Tongue (tissue), 2 donors: ENCODE measurements around the gene SCIN. TPM values are rescaled to one million over a fixed set of nuclear protein-coding genes. Genes with fewer than 3 reads are reported as not detected.
"Not testable (repeated sequence)": the region's sequence is repeated elsewhere in the genome, so short reads cannot be mapped to it uniquely, and the experiment has no call there.

Experiments used
- DNase-seq: peaks from one replicate; pipeline ENCODE4 v3.0.0-alpha.2; 2015
- total RNA-seq: library from RNA; depleted of rRNA; stranded (reverse); fragments of >200 nt; gene quantifications from one replicate; pipeline ENCODE4 v1.2.3, GENCODE V29; 2014

SCIN gene
- total RNA-seq, 1 donor from 2014 or later: 9.5 TPM

DNA sequence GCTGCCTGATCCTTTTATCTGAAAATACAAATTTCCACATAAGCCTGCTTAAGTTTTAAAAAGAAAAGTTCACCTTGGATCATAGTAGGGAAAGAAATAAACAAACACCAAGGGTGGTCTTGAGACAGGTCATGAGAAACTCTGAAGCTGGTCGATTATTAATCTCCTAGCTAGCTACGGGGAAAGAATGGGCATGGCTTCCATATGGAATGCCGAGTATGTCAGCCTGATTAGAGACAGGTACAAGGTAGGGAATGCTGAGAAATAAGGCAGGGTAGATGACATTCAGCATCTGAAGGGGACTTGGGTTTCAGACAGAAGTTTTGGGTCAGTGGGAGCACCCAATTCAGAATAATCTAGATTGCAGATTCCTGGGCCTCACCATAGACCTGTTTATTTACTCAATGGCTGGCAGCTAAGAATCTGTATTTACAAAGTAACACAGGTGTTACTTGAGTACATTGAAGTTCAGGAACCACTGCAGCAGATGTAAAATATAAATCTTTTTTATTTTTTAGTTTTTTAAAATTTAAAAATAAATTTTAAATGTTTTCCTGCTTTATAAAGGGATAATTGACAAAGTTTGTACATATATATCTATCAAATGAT lies 49.0 kb downstream of the SCIN start:
- DNase-seq: no peak

GRCh38 chr7:12620371-12620770 lies 49.9 kb downstream of the SCIN start:
- DNase-seq: no peak

DNA sequence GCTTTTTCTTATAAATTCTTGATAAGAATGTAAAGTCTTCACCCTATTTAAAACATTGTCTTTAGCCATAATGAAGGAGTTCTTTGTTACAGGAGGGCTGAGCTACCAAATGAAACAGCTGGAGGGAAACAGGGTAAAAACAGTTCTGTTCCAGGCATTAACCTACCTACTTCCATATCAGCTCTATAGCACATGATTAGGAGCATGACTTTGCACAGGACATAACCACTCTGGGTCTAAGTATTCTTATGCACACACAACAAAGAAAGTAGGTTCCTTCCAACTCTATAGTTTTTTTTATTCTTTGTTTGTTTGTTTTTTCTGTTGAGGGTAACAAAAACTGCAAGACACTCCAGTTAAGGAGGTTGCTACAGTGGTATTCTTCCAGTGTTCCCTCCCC lies 52.7 kb downstream of the SCIN start:
- DNase-seq: no peak

GRCh38 chr7:12623885-12624498 lies 53.5 kb downstream of the SCIN start:
- peak; percentile 52 for DNase-seq

DNA sequence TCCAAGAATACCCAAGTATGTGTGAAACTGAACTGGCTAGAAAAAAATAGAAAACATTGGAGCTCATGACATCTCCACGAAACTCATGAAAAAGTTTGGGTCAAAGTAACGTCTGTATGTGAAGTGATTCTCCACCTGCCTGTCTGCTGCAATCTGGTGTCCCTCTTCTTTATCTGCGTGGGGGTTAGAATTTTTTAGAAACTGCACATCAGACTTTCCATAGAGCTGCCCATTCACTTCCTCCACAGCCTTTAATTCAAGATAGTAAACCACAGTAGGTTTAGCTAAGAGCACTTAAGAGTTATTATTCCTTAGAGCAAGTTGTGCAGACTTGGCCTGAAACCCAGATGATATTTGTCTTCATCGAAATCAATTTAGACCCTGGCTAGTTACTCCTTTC lies 55.3 kb downstream of the SCIN start:
- no peak for DNase-seq

- DNase-seq: no peak
Observed at GRCh38 chr7:12629816-12630512, 59.4 kb downstream of the SCIN start.

- peak; percentile 39 for DNase-seq
Observed at GRCh38 chr7:12630513-12630819, 59.9 kb downstream of the SCIN start.

GRCh38 chr7:12633582-12633981 lies 63.1 kb downstream of the SCIN start:
- no peak for DNase-seq

DNA sequence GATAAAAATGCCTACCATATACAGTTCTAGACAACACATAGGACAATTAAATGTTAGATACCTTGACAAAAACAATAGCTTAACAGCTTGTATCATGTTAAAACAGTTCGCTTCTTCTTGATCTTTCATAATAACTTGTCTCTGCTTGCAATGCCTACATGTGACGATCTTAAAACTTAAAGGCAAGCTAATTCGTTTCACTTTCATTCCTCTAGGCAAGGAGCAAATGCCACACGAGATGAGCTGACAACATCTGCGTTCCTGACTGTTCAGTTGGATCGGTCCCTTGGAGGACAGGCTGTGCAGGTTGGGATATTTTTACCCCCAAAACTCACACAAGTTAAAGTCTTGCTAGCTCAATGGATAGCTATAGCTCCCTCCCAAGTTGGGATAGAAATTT lies 65.3 kb downstream of the SCIN start:
- peak; percentile 26 for DNase-seq

- no peak for DNase-seq
Observed at GRCh38 chr7:12637328-12637727, 66.8 kb downstream of the SCIN start.

- peak; percentile 84 for DNase-seq
Observed at GRCh38 chr7:12637819-12638592, 67.5 kb downstream of the SCIN start.

DNA sequence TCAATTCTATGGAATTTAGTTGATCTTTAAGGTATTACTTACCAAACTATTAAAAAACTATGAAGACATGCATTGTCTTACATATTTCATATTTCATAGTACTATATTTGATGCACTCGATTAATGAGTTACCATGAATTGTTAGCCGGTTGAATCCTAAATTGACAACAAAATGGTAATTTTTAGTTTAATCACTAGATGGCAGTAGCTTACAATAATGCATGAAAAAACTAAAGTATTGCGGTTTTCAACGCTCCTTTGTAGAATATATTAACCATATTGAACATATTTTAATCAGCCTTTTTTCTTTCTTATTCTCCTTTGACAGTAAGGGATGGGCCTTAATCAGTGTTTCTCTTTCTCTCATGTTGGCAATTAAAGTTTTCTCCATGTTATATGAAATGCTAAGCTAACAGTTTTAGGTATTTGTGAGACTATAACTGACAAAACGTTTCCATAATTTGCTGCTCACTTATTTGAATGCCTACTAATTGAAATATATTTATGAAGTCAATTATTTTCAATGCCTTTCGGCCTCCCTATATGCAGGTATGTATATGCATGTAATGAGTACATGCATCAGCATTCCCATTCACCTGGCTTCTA lies 68.4 kb downstream of the SCIN start:
- peak; percentile 70 for DNase-seq

DNA sequence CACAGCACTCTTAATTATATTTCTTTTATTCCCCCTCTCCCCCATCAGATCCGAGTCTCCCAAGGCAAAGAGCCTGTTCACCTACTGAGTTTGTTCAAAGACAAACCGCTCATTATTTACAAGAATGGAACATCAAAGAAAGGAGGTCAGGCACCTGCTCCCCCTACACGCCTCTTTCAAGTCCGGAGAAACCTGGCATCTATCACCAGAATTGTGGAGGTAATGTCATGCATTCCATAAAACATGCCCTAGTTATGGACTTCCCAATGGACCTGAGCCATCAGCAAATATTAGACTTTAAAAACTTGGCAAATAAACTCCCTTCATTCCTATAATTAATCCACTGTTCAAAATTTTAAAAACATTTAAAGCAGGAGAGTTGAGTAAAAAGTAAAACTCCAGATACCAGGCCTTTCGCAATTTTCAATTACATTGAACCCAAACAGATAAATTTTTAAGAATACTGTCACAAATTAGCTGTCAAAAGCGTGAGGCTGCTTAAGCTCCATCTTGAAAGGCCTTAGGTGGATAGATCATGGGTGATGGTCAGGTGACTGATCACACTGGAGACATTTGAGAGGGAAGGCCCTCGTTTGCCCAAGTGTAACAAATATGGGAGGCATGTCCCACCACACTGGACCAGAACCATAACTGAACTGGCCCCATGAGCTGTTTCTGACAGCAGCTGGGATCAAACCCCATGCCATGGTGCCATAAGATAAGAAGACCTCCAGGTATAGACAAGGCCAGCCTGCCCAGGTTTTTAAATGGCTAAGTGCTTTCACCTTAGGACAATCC lies 70.0 kb downstream of the SCIN start:
- DNase-seq: no peak

- DNase-seq: no peak
Observed at GRCh38 chr7:12641196-12641595, 70.7 kb downstream of the SCIN start.

GRCh38 chr7:12642508-12642907 lies 72.0 kb downstream of the SCIN start:
- DNase-seq: no peak

GRCh38 chr7:12643001-12643643 lies 72.6 kb downstream of the SCIN start:
- no peak for DNase-seq

DNA sequence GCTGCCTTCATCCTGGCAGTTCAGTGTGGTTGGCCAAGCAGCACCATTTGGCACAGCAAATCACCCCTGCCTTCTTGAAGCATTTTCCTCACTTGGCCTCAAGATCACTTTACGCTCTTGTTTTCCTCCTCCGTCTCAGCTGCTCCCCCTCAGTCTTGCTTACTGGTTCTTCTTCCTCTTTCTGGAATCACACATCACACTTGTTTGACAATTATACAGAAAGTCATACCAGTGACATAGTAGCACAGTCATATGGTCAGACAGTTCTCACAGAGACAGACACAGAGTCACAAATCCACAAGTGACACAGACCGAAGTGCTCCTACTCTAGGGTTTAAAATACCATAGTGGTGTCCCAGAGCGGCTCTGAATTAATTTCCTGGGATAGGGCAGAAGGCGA lies 73.1 kb downstream of the SCIN start:
- DNase-seq: no peak

GRCh38 chr7:12645212-12645611 lies 74.7 kb downstream of the SCIN start:
- DNase-seq: not testable (repeated sequence)

DNA sequence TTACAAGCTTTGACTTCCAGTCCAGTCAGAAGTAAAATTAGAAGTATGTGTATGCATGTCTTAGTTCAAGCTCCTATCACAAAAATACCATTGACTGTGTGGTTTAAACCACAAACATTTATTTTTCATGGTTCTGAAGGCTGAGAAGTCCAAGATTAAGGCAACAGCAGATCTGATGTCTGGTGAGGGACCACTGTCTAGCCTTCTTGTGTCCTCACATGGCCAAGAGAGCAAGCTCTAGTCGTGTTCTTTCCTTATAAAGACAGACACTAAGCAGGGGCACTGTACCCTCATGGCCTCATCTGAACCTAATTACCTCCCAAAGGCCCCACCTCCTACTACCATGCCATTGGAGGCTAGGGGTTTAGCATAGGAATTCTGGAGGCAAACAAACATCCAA lies 75.6 kb downstream of the SCIN start:
- no peak for DNase-seq

DNA sequence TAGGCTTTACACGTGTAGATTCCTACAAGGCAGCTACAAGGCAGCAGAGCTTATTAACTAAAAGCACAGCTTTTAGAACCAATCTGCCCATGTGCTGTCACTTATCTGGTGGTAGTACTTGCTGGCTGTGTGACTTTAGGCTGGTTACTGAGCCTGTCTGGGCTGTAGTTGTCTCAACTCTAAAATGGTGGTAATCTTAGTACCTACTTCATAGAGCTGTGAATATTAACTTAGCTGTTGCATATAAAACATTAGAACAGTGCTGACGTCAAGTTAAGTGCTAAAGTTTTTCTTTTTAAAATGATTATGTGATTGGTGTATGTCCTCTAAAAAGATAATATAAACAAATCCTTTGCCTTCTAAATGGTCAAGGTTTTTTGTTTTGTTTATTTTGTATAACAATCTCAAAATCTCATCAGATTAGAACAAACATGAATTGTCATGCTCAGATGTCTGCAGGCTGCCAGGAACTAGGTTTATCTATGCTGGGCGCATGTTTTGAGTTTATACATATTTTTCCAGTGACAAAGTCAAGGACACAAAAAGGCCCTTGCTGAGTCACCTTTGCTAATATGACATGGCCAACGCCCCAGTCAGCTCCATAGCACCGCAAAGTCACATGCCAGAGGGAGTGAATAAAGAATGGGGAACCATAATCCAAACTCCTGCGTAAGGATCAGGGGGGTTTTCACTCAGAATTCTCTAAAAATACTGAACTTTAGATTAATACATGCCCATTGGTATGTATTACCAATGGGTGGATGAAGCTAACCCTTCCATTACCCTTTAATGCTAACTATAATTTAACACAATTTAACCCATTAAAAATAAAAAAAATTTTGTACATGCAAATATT lies 77.1 kb downstream of the SCIN start:
- no peak for DNase-seq
